NB4 (cell line): ENCODE data around the gene TMCC1.

Experiments used
- CTCF ChIP-seq: IDR thresholded peaks from one replicate; pipeline ENCODE4 v1.5.1; 2012; ENCODE audit warnings: low read depth, low read length
- POLR2A ChIP-seq: IDR thresholded peaks from 2 replicates; pipeline ENCODE4 v1.6.1; 2011; ENCODE audit warnings: mild to moderate bottlenecking; ENCODE audit not compliant: insufficient read length; ENCODE audit errors: extremely low read depth
- TF ChIP-seq, protein P1 (sequence below): IDR thresholded peaks from 2 replicates; pipeline ENCODE4 v1.6.1; 2011; ENCODE audit warnings: low read depth, low read length

GRCh38 chr3:129919806-129920205 is 26.3 kb upstream of the TMCC1 start:
- no peak for TF ChIP-seq CTCF
- TF ChIP-seq, protein P1, sequence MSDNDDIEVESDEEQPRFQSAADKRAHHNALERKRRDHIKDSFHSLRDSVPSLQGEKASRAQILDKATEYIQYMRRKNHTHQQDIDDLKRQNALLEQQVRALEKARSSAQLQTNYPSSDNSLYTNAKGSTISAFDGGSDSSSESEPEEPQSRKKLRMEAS, result no peak
- no peak for TF ChIP-seq POLR2A
